ENCODE data around the gene FASTKD2.
"Not testable (repeated sequence)": the region's sequence is repeated elsewhere in the genome, so short reads cannot be mapped to it uniquely, and the experiment has no call there.

Gene FASTKD2

GRCh38 chr2:206792645-206793044 lies 27.2 kb downstream of the FASTKD2 start:
- no peak for DNase-seq

GRCh38 chr2:206797376-206797775 lies 32.0 kb downstream of the FASTKD2 start:
- DNase-seq, result no peak

GRCh38 chr2:206798000-206798399 lies 32.6 kb downstream of the FASTKD2 start:
- no peak for DNase-seq

GRCh38 chr2:206799083-206799482 lies 33.7 kb downstream of the FASTKD2 start:
- no peak for DNase-seq

GRCh38 chr2:206800506-206801417 lies 35.4 kb downstream of the FASTKD2 start:
- DNase-seq, result peak; percentile 73

- no peak for DNase-seq
These were observed 36.2 kb downstream of the FASTKD2 start for GRCh38 chr2:206801418-206802189.

GRCh38 chr2:206802654-206803514 lies 37.5 kb downstream of the FASTKD2 start:
- DNase-seq, result no peak

GRCh38 chr2:206804326-206804725 lies 38.9 kb downstream of the FASTKD2 start:
- DNase-seq, result no peak

- peak; percentile 7 for DNase-seq
These were observed 40.6 kb downstream of the FASTKD2 start for GRCh38 chr2:206805887-206806607.

GRCh38 chr2:206807624-206808023 lies 42.2 kb downstream of the FASTKD2 start:
- DNase-seq, result not testable (repeated sequence)

GRCh38 chr2:206812471-206812870 lies 47.1 kb downstream of the FASTKD2 start:
- not testable (repeated sequence) for DNase-seq

- DNase-seq, result no peak
These were observed 49.1 kb downstream of the FASTKD2 start for GRCh38 chr2:206814498-206814897.

- no peak for DNase-seq
These were observed 55.4 kb downstream of the FASTKD2 start for GRCh38 chr2:206820807-206821206.

GRCh38 chr2:206823178-206823577 lies 57.8 kb downstream of the FASTKD2 start:
- DNase-seq, result no peak

- DNase-seq, result no peak
These were observed 58.7 kb downstream of the FASTKD2 start for GRCh38 chr2:206824087-206824618.

- DNase-seq, result no peak
These were observed 59.6 kb downstream of the FASTKD2 start for GRCh38 chr2:206824993-206825392.

- no peak for DNase-seq
These were observed 66.1 kb downstream of the FASTKD2 start for GRCh38 chr2:206831442-206831995.

- no peak for DNase-seq
These were observed 67.5 kb downstream of the FASTKD2 start for GRCh38 chr2:206832873-206833272.

- DNase-seq, result no peak
These were observed 67.9 kb downstream of the FASTKD2 start for GRCh38 chr2:206833291-206833690.

- no peak for DNase-seq
These were observed 71.3 kb downstream of the FASTKD2 start for GRCh38 chr2:206836722-206837121.

GRCh38 chr2:206837775-206838174 lies 72.4 kb downstream of the FASTKD2 start:
- DNase-seq, result peak; percentile 24

- DNase-seq, result no peak
These were observed 73.3 kb downstream of the FASTKD2 start for GRCh38 chr2:206838690-206839089.

All from NCI-H2171 treated with DMSO at 0.1 percent for 48 hours (cell line).